ENCODE measurements around the gene PLAAT2. TPM values are rescaled to one million over a fixed set of nuclear protein-coding genes. Genes with fewer than 3 reads are reported as not detected.
"Not testable (repeated sequence)": the region's sequence is repeated elsewhere in the genome, so short reads cannot be mapped to it uniquely, and the experiment has no call there.

The PLAAT2 gene
- total RNA-seq, 2 donors from 2014 or later, result 0.35 TPM; not detected in 1

DNA sequence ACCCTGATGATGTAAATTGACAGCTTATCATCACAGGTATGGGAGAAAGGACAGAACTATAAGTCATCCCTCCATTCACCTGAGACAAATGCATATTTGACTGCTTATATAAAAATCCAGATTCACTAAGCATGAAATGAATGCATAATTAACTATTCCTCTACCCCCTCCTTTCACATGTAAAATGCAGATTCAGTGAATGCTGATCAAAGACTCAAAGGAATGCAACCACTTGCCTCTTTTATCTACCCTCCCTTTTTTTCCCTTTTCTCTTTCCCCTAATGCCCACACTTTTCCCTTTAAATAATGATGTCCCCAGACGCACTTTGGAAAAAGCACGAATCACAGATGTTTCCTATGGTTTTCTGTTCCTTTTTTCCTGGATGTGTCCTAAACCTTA, 31.1 kb downstream of the PLAAT2 start:
- DNase-seq (no peak), ATAC-seq (replicated peaks in 1 of 2) (no peak)
- no peaks in the 10 kb centered on the region for H3K27me3 Mint-ChIP-seq (ENCODE audit: low read depth)
- no peak overlapping the region for H3K27ac Mint-ChIP-seq
- H3K4me3 Mint-ChIP-seq, result peak overlapping the region; percentile 30 to 63
- H3K9me3 Mint-ChIP-seq, result no peaks in the 10 kb centered on the region
- H3K36me3 Mint-ChIP-seq (ENCODE audit: insufficient read depth in 2 of 2), result no peaks in the 10 kb centered on the region
- H3K4me1 Mint-ChIP-seq (ENCODE audit: low read depth), result peaks cover 85% of the 10 kb centered on the region

GRCh38 chr11:63531074-63531792, 31.9 kb downstream of the PLAAT2 start:
- H3K36me3 Mint-ChIP-seq (ENCODE audit: insufficient read depth in 2 of 2); H3K27ac Mint-ChIP-seq; H3K27me3 Mint-ChIP-seq (ENCODE audit: low read depth); H3K9me3 Mint-ChIP-seq: not testable (repeated sequence)
- DNase-seq, result peak; percentile 62 to 70
- Mint-ChIP-seq H3K4me3 (peak overlapping the region; percentile 33 to 63), H3K4me1 (ENCODE audit: low read depth) (peaks cover 76% of the 10 kb centered on the region)
- ATAC-seq (replicated peaks in 1 of 2), result peak; percentile 77 to 85

- Mint-ChIP-seq H3K27me3 (ENCODE audit: low read depth) (no peaks in the 10 kb centered on the region), H3K4me1 (ENCODE audit: low read depth) (peaks cover 64% of the 10 kb centered on the region), H3K4me3 (no peak overlapping the region), H3K36me3 (ENCODE audit: insufficient read depth in 2 of 2) (peaks cover 0 to 1% of the 10 kb centered on the region in 2 donors), H3K27ac (no peak overlapping the region), H3K9me3 (no peaks in the 10 kb centered on the region)
- no peak for DNase-seq
- ATAC-seq (replicated peaks in 1 of 2), result no peak
Observed at GRCh38 chr11:63530021-63530420, 33.2 kb downstream of the PLAAT2 start.

DNA sequence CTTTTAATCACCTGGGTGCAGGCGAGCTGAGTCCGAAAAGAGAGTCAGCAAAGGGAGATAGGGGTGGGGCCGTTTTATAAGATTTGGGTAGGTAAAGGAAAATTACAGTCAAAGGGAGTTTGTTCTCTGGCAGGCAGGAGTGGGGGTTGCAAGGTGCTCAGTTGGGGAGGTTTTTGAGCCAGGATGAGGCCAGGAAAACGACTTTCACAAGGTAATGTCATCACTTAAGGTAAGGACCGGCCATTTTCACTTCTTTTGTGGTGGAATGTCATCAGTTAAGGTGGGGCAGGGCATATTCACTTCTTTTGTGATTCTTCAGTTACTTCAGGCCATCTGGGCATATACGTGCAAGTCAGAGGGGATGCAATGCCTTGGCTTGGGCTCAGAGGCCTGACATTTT, 33.8 kb downstream of the PLAAT2 start:
- H3K27ac Mint-ChIP-seq; DNase-seq; H3K4me3 Mint-ChIP-seq; H3K36me3 Mint-ChIP-seq (ENCODE audit: insufficient read depth in 2 of 2); H3K9me3 Mint-ChIP-seq; H3K27me3 Mint-ChIP-seq (ENCODE audit: low read depth); ATAC-seq (replicated peaks in 1 of 2): not testable (repeated sequence)
- peaks cover 58% of the 10 kb centered on the region for H3K4me1 Mint-ChIP-seq (ENCODE audit: low read depth)

DNA sequence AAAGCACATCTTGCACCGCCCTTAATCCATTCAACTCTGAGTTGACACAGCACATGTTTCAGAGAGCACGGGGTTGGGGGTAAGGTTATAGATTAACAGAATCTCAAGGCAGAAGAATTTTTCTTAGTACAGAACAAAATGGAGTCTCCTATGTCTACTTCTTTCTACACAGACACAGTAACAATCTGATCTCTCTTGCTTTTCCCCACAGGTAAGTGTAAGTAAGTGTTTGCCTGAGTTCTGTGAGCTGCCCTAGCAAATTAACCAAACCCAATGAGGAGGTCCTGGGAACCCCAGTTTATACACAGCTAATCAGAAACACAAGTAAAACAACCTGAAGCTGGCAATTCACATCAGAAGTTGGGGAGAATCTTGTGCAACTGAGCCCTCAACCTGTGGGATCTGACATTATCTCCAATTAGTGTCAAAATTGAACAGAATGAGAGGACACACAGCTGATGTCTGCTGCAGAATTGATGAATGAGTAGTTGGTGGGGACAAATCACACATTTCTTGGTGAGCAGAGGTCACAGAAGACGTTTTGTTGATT, 34.4 kb downstream of the PLAAT2 start:
- H3K36me3 Mint-ChIP-seq (ENCODE audit: insufficient read depth in 2 of 2); H3K4me3 Mint-ChIP-seq: not testable (repeated sequence)

GRCh38 chr11:63528156-63528555, 35.0 kb downstream of the PLAAT2 start:
- not testable (repeated sequence) for H3K36me3 Mint-ChIP-seq (ENCODE audit: insufficient read depth in 2 of 2); H3K27me3 Mint-ChIP-seq (ENCODE audit: low read depth); H3K9me3 Mint-ChIP-seq; H3K27ac Mint-ChIP-seq; DNase-seq; H3K4me3 Mint-ChIP-seq; ATAC-seq (replicated peaks in 1 of 2)
- peaks cover 46% of the 10 kb centered on the region for H3K4me1 Mint-ChIP-seq (ENCODE audit: low read depth)

More for the DNA sequence above, 34.4 kb downstream of the PLAAT2 start:
- Mint-ChIP-seq H3K4me1 (ENCODE audit: low read depth) (peaks cover 52% of the 10 kb centered on the region), H3K27ac (peak overlapping the region; percentile 0)
- H3K9me3 Mint-ChIP-seq; ATAC-seq (replicated peaks in 1 of 2); H3K27me3 Mint-ChIP-seq (ENCODE audit: low read depth); DNase-seq: not testable (repeated sequence)

DNA sequence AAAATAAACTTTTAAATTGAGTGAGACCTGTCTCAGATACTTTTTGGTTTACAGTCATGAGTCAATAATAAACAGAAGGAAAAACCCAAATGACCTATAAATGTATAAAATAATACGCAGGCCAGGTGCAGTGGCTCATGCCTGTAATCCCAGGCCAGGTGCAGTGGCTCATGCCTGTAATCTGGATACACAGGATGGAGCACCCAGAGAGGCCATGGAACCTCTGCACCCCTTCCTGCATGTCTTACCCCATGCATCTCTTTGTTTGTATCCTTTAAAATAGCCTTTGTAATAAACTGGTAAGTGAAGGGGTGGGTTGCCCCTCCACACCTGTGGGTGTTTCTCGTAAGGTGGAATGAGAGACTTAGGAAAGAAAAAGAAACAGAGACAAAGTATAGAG, 35.5 kb downstream of the PLAAT2 start:
- ATAC-seq (replicated peaks in 1 of 2), result no peak
- peaks cover 41% of the 10 kb centered on the region for H3K4me1 Mint-ChIP-seq (ENCODE audit: low read depth)
- peaks cover 4 to 5% of the 10 kb centered on the region in 2 donors for H3K36me3 Mint-ChIP-seq (ENCODE audit: insufficient read depth in 2 of 2)
- no peak overlapping the region for H3K4me3 Mint-ChIP-seq
- no peak overlapping the region for H3K27ac Mint-ChIP-seq
- DNase-seq, result no peak
- H3K27me3 Mint-ChIP-seq (ENCODE audit: low read depth), result no peaks in the 10 kb centered on the region
- H3K9me3 Mint-ChIP-seq, result peaks cover 0 to 3% of the 10 kb centered on the region in 2 donors

DNA sequence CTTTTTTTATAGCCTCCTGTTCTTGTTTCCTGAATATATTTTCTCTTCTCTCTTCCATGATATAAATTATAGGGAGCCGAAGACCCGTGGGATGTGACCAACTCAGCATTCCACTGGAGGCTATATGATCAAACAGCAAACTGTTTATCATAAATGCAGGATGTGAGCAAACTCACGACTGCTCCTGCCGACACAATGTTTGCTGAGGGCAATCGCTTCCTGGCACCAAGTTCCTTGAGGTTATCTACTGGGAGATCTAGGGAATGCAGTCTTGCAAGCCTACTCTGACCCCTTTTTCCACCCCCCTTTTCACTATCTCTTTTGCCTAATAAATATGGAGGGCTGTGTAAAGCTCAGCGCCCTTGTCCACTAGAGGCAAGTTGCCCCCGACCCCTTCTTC, 40.0 kb downstream of the PLAAT2 start:
- Mint-ChIP-seq H3K27ac (no peak overlapping the region), H3K4me3 (no peak overlapping the region), H3K4me1 (ENCODE audit: low read depth) (peaks cover 19% of the 10 kb centered on the region), H3K27me3 (ENCODE audit: low read depth) (no peaks in the 10 kb centered on the region), H3K36me3 (ENCODE audit: insufficient read depth in 2 of 2) (peaks cover 4 to 5% of the 10 kb centered on the region in 2 donors), H3K9me3 (peaks cover 3 to 5% of the 10 kb centered on the region in 2 donors)
- DNase-seq, result no peak
- ATAC-seq (replicated peaks in 1 of 2), result no peak

DNA sequence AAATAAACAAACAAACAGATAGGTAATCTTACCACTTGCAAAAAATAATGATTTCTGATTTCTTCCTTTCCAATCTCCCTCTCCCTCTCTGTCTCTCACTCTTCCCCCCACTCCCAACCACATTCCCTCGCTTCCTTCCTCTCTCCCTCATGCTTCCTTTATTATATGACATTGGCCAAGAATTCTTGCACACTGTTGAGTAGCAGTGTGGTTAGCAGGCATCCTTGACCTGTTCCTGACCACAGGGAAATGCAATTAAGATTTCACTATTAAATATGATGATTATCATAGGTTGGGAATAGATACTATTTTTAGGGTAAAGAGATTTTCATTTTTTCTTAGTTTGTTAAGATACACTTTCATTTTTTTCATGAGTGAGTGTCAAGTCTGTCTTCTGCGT, 41.3 kb downstream of the PLAAT2 start:
- Mint-ChIP-seq H3K4me3 (no peak overlapping the region), H3K9me3 (peaks cover 3 to 5% of the 10 kb centered on the region in 2 donors), H3K27ac (no peak overlapping the region), H3K27me3 (ENCODE audit: low read depth) (no peaks in the 10 kb centered on the region), H3K4me1 (ENCODE audit: low read depth) (peaks cover 13% of the 10 kb centered on the region), H3K36me3 (ENCODE audit: insufficient read depth in 2 of 2) (peaks cover 4 to 5% of the 10 kb centered on the region in 2 donors)
- ATAC-seq (replicated peaks in 1 of 2) (no peak), DNase-seq (no peak)

- DNase-seq (no peak), ATAC-seq (replicated peaks in 1 of 2) (no peak)
- peaks cover 13% of the 10 kb centered on the region for H3K4me1 Mint-ChIP-seq (ENCODE audit: low read depth)
- H3K9me3 Mint-ChIP-seq, result peaks cover 3 to 5% of the 10 kb centered on the region in 2 donors
- H3K4me3 Mint-ChIP-seq, result no peak overlapping the region
- no peaks in the 10 kb centered on the region for H3K27me3 Mint-ChIP-seq (ENCODE audit: low read depth)
- no peak overlapping the region for H3K27ac Mint-ChIP-seq
- H3K36me3 Mint-ChIP-seq (ENCODE audit: insufficient read depth in 2 of 2), result peaks cover 4 to 5% of the 10 kb centered on the region in 2 donors
Observed at GRCh38 chr11:63520606-63521170, 42.5 kb downstream of the PLAAT2 start.

GRCh38 chr11:63518548-63518947, 44.6 kb downstream of the PLAAT2 start:
- no peak for DNase-seq
- H3K27ac Mint-ChIP-seq, result peak overlapping the region; percentile 80
- H3K4me3 Mint-ChIP-seq, result peak overlapping the region in 1 of 2 donors; percentile 29
- H3K9me3 Mint-ChIP-seq, result peaks cover 2 to 3% of the 10 kb centered on the region in 2 donors
- ATAC-seq (replicated peaks in 1 of 2), result peak in 1 of 2 donors; percentile 58
- no peaks in the 10 kb centered on the region for H3K27me3 Mint-ChIP-seq (ENCODE audit: low read depth)
- H3K36me3 Mint-ChIP-seq (ENCODE audit: insufficient read depth in 2 of 2), result peaks cover 0 to under 1% of the 10 kb centered on the region in 2 donors
- H3K4me1 Mint-ChIP-seq (ENCODE audit: low read depth), result peaks cover 13% of the 10 kb centered on the region

DNA sequence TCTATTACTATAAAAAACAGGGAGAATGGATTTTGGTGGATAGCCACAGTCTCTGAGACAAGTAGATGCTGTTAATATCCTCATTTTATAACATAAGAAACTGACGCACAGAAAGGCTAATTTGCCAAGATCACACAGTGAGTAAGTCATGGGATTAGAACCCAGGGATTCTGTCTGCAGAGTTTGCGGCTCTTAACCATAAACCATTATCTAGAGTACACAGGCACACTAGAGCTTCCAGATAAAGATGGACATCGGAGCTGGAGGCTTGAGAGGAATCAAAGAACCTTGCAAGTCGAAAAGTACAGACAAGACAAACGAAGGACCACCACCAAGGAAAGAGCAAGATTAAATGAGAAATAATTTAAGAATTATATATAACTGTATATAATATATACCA, 46.0 kb downstream of the PLAAT2 start:
- H3K27ac Mint-ChIP-seq, result no peak overlapping the region
- no peaks in the 10 kb centered on the region for H3K27me3 Mint-ChIP-seq (ENCODE audit: low read depth)
- H3K4me1 Mint-ChIP-seq (ENCODE audit: low read depth), result peaks cover 13% of the 10 kb centered on the region

DNA sequence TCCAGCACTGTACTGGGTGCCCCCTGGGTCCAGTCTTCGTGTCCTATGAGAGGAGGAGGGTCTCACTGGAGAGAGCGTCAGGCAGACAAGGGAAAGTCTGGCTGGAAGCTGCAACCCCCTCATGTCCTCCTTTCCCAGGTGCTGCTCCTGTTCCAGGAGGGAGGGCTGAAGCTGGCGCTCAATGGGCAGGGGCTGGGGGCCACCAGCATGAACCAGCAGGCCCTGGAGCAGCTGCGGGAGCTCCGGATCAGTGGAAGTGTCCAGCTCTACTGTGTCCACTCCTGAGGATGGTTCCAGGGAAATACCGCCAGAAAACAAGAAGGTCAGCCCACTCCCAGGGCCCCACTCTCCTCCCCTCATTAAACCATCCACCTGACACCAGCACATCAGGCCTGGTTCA, 47.1 kb downstream of the PLAAT2 start:
- Mint-ChIP-seq H3K27me3 (ENCODE audit: low read depth) (no peaks in the 10 kb centered on the region), H3K27ac (no peak overlapping the region), H3K9me3 (peaks cover 1 to 3% of the 10 kb centered on the region in 2 donors), H3K36me3 (ENCODE audit: insufficient read depth in 2 of 2) (no peaks in the 10 kb centered on the region), H3K4me3 (no peak overlapping the region), H3K4me1 (ENCODE audit: low read depth) (peaks cover 13% of the 10 kb centered on the region)
- DNase-seq, result no peak
- no peak for ATAC-seq (replicated peaks in 1 of 2)

More for the DNA sequence above, 46.0 kb downstream of the PLAAT2 start:
- no peak for DNase-seq
- no peak overlapping the region for H3K4me3 Mint-ChIP-seq
- ATAC-seq (replicated peaks in 1 of 2), result no peak
- peaks cover 1 to 3% of the 10 kb centered on the region in 2 donors for H3K9me3 Mint-ChIP-seq
- no peaks in the 10 kb centered on the region for H3K36me3 Mint-ChIP-seq (ENCODE audit: insufficient read depth in 2 of 2)
